ENCODE results near the gene SDSL. TPM values are rescaled to one million over a fixed set of nuclear protein-coding genes. Genes with fewer than 3 reads are reported as not detected.

The SDSL gene
- total and polyA plus RNA-seq, 4 donors = 3.0 to 25.8 (median 13.0) TPM

DNA sequence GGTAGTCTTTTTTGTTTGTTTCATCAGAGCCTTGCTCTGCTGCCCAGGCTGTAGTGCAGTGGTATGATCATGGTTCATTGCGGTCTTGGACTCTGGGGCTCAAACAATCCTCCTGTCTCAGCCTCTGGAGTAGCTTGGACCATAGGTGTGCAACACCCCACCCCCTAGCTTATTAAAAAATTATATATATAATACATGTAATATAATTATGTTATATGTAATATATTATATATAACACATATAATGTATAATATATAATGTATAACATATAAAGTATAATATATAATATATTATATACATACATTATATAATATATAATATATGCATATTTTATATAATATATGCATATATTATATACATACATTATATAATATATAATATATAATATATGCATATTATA is 27.7 kb downstream of the SDSL start:
- Histone ChIP-seq H3K27me3 (ENCODE audit: control insufficient read depth in 3 of 3, insufficient read depth in 3 of 3, low read length in 2 of 3) (peaks cover 3 to 12% (median 6%) of the 10 kb centered on the region in 3 donors), H3K27ac (ENCODE audit: low read depth in 1 of 2, low read length in 1 of 2) (no peak overlapping the region), H3K9ac (ENCODE audit: insufficient read depth in 1 of 2, low read length in 2 of 2) (no peak overlapping the region), H3K36me3 (ENCODE audit: control insufficient read depth in 4 of 4, insufficient read depth in 4 of 4, low read length in 4 of 4) (no peaks in the 10 kb centered on the region), H3K4me3 (no peak overlapping the region), H3K4me1 (ENCODE audit: control insufficient read depth in 5 of 5, insufficient read depth in 5 of 5, low read length in 5 of 5) (no peaks in the 10 kb centered on the region), H3K9me3 (ENCODE audit: control insufficient read depth in 4 of 4, insufficient read depth in 3 of 4, low read length in 3 of 4) (peaks cover 0 to 3% (median 0%) of the 10 kb centered on the region in 4 donors)
- TF ChIP-seq, protein P1, sequence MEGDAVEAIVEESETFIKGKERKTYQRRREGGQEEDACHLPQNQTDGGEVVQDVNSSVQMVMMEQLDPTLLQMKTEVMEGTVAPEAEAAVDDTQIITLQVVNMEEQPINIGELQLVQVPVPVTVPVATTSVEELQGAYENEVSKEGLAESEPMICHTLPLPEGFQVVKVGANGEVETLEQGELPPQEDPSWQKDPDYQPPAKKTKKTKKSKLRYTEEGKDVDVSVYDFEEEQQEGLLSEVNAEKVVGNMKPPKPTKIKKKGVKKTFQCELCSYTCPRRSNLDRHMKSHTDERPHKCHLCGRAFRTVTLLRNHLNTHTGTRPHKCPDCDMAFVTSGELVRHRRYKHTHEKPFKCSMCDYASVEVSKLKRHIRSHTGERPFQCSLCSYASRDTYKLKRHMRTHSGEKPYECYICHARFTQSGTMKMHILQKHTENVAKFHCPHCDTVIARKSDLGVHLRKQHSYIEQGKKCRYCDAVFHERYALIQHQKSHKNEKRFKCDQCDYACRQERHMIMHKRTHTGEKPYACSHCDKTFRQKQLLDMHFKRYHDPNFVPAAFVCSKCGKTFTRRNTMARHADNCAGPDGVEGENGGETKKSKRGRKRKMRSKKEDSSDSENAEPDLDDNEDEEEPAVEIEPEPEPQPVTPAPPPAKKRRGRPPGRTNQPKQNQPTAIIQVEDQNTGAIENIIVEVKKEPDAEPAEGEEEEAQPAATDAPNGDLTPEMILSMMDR (IDR thresholded peaks at IDR 0.05; ENCODE audit: control extremely low read depth, extremely low read depth) = no peak
- DNase-seq (no peak), ATAC-seq (ENCODE audit: insufficient read depth, low FRiP score) (no peak)
- WGBS, 2 donors = 92 to 100% methylated on average over 1 of the region's 1 CpG

DNA sequence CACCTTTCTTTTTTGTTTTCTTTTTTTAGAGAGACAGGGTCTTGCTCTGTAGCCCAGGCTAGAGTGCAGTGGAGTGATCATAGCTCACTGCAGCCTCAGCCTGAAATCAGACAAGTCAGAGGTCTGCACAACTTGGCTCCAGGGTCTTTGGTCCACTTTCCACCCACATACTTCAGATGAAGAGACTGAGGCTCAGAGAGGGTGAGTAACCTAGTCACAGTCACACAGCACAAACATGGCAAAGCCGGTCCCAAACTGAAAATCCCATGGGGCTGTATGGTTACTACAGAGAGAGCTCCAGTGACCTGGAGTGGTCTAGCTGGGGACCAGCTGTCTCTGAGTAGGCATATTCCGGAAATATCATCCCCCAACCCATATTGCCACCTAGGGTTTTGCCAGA is 30.3 kb downstream of the SDSL start:
- ATAC-seq (ENCODE audit: insufficient read depth, low FRiP score) (no peak), DNase-seq (no peak)
- Histone ChIP-seq H3K4me3 (no peak overlapping the region), H3K27me3 (ENCODE audit: control insufficient read depth in 3 of 3, insufficient read depth in 3 of 3, low read length in 2 of 3) (peaks cover 4 to 29% (median 14%) of the 10 kb centered on the region in 3 donors), H3K27ac (ENCODE audit: low read depth in 1 of 2, low read length in 1 of 2) (no peak overlapping the region), H3K4me1 (ENCODE audit: control insufficient read depth in 5 of 5, insufficient read depth in 5 of 5, low read length in 5 of 5) (no peaks in the 10 kb centered on the region), H3K36me3 (ENCODE audit: control insufficient read depth in 4 of 4, insufficient read depth in 4 of 4, low read length in 4 of 4) (no peaks in the 10 kb centered on the region), H3K9ac (ENCODE audit: insufficient read depth in 1 of 2, low read length in 2 of 2) (no peak overlapping the region), H3K9me3 (ENCODE audit: control insufficient read depth in 4 of 4, insufficient read depth in 3 of 4, low read length in 3 of 4) (peaks cover 0 to 3% (median 0%) of the 10 kb centered on the region in 4 donors)
- 97 to 100% methylated on average over 2 of the region's 2 CpGs for WGBS, 2 donors
- TF ChIP-seq, protein P1 (IDR thresholded peaks at IDR 0.05; ENCODE audit: control extremely low read depth, extremely low read depth) = no peak

DNA sequence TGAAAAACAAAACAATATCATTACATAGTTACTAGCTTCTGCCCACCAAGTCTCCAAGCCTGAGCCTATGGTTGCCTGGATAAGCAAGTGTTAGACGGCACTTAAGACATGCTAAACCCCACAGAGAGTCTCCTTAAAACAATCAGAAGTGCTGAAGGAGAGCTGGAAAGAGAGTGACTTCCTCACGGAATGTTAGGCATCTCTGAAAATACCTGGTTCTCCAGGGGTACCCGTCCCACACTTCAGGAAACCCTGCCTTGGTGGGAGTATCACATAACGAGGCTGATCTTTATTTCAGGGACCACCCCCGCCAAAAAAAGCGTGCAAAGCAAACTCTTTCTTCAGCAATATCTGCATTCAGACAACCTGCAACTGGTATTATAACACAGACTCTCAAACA is 31.1 kb downstream of the SDSL start:
- Histone ChIP-seq H3K36me3 (ENCODE audit: control insufficient read depth in 4 of 4, insufficient read depth in 4 of 4, low read length in 4 of 4) (no peaks in the 10 kb centered on the region), H3K27me3 (ENCODE audit: control insufficient read depth in 3 of 3, insufficient read depth in 3 of 3, low read length in 2 of 3) (peaks cover 8 to 32% (median 14%) of the 10 kb centered on the region in 3 donors), H3K4me3 (no peak overlapping the region), H3K9ac (ENCODE audit: insufficient read depth in 1 of 2, low read length in 2 of 2) (no peak overlapping the region), H3K27ac (ENCODE audit: low read depth in 1 of 2, low read length in 1 of 2) (no peak overlapping the region), H3K4me1 (ENCODE audit: control insufficient read depth in 5 of 5, insufficient read depth in 5 of 5, low read length in 5 of 5) (no peaks in the 10 kb centered on the region), H3K9me3 (ENCODE audit: control insufficient read depth in 4 of 4, insufficient read depth in 3 of 4, low read length in 3 of 4) (no peaks in the 10 kb centered on the region)
- DNase-seq = no peak
- WGBS, 2 donors = 30 to 44% methylated on average over 6 of the region's 6 CpGs
- ATAC-seq (ENCODE audit: insufficient read depth, low FRiP score) = no peak
- TF ChIP-seq, protein P1 (IDR thresholded peaks at IDR 0.05; ENCODE audit: control extremely low read depth, extremely low read depth) = no peak

DNA sequence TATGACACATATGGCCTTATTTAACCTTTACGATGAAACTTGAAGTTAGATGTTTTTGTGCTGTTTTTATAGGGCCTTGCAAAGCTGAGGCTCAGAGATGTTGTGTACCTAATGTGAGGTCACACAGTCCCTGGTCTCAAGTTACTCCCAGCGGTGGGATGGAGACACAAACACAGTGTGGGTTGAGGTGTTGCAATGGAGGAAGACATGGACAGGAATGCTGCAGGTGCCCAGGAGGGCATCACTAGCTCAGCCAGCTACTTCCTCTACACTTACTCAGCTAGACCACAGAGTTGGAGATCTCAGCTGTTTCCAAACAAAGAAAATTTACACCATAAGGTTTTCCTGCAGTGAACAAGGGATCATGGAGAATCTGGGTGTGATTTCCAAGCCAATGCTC is 34.0 kb downstream of the SDSL start:
- Histone ChIP-seq H3K9ac (ENCODE audit: insufficient read depth in 1 of 2, low read length in 2 of 2) (no peak overlapping the region), H3K27ac (ENCODE audit: low read depth in 1 of 2, low read length in 1 of 2) (no peak overlapping the region), H3K4me3 (no peak overlapping the region), H3K9me3 (ENCODE audit: control insufficient read depth in 4 of 4, insufficient read depth in 3 of 4, low read length in 3 of 4) (no peaks in the 10 kb centered on the region), H3K27me3 (ENCODE audit: control insufficient read depth in 3 of 3, insufficient read depth in 3 of 3, low read length in 2 of 3) (peaks cover 8 to 53% (median 21%) of the 10 kb centered on the region in 3 donors), H3K36me3 (ENCODE audit: control insufficient read depth in 4 of 4, insufficient read depth in 4 of 4, low read length in 4 of 4) (no peaks in the 10 kb centered on the region), H3K4me1 (ENCODE audit: control insufficient read depth in 5 of 5, insufficient read depth in 5 of 5, low read length in 5 of 5) (no peaks in the 10 kb centered on the region)
- DNase-seq (no peak), ATAC-seq (ENCODE audit: insufficient read depth, low FRiP score) (no peak)
- 71 to 79% methylated on average over 2 of the region's 2 CpGs for WGBS, 2 donors
- TF ChIP-seq, protein P1 (IDR thresholded peaks at IDR 0.05; ENCODE audit: control extremely low read depth, extremely low read depth) = no peak
